GM18526 (cell line): ENCODE measurements around the gene SLC43A2.

ENCODE experiments used
- POLR2A ChIP-seq: IDR thresholded peaks from 3 replicates; pipeline ENCODE4 v1.6.1; 2011; ENCODE audit not compliant: insufficient read length; ENCODE audit errors: extremely low read depth

SLC43A2 gene

GRCh38 chr17:1563786-1564613, 64.6 kb downstream of the SLC43A2 start:
- TF ChIP-seq POLR2A, result no peak

GRCh38 chr17:1562176-1562643, 66.4 kb downstream of the SLC43A2 start:
- no peak for TF ChIP-seq POLR2A

DNA sequence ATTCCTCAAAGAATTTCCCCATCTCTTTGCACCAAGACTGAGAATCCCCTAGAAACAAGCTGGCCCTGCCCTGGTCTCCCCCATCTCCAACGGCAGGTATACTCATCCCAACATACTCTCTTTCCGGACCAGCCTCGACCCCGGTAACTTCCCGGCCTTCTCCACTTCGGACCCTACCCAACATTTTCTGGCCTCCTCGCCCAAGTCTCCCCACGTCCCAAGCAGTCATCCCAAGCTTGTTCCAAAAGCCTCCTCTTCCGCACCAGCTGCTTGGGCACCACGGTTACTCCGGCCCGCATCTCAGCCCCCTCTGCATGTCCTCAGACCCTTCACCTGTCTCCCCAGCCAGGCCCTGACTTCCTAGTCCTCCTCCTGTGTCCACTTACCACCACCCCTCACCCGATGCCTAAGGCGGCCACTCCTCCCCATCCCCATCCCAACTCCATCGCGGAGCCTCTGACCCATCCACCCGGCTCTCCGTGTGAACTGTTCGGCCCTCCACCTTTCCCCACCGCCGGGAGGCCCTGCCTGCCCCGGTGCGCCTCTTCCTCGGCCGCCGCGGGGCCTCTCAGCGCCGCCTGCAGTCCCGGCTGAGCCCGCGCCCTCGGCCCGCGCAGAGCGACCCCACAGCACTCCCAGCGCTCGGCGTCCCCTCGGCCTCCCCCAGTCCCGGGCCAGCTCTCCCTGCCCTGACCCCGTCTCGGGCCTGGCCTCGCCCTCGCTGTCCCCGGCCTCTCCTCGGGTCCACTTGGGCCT, 67.0 kb downstream of the SLC43A2 start:
- no peak for TF ChIP-seq POLR2A

DNA sequence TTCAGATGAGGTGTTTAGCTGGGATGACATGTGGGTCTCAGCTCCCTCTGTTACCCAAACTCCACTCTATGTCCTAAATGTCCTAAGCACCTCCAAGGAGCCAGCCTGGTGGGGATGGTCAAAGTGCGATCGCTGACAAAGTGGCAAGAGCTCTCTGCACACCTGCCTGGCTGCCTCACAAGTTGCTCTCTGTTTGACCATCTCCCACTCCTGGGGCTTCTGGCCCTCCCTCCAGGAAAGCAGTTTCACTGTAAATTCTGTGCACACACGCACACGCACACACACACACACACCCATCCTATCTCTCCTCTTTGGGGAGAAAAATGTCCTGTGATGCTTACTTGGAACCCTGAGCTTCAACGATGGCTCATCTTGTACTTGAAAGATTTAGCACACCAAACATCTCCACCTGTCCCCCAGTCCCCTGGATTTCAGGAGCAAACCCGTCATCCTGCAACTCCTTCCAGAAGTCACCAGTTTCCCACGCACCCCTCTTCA, 67.7 kb downstream of the SLC43A2 start:
- TF ChIP-seq POLR2A, result no peak

DNA sequence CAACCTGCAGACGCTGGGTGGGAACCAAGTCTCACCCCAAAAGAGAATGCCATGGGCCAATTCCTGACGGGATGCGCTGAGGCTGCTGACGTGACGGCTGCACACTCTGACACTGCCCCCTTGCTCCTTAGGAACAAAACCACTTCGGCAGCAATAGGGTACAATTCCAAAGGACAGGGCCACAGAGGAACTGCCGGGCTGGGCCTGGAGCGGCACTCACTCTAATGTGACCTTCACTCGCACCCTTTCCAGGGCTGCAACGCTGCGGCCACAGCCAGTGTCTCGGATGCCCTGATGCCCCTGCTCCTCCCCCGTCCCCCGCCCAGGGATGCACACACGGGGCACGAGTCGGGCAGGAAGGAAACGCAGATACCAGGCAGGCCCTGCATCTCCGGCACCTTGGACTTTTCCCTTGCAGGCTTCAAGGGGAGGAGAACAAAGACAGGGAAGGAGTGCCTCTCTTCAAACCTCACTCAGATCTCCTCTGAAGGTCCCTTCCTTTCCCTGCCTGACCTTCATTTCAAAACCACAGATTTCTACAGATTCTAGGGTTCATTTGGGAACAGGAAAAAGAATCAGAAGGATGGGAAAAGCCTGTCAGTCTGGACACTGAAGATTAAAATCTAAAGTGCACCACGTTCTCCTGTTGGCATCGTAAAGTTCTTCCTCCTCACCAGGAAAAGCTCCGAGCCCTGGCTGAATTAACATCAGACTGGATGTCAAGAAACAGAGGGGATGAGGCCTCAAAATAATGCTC, 68.4 kb downstream of the SLC43A2 start:
- TF ChIP-seq POLR2A, result no peak

- TF ChIP-seq POLR2A, result no peak
These were observed 69.3 kb downstream of the SLC43A2 start for GRCh38 chr17:1559047-1560043.

GRCh38 chr17:1558401-1558800, 70.2 kb downstream of the SLC43A2 start:
- TF ChIP-seq POLR2A, result no peak

DNA sequence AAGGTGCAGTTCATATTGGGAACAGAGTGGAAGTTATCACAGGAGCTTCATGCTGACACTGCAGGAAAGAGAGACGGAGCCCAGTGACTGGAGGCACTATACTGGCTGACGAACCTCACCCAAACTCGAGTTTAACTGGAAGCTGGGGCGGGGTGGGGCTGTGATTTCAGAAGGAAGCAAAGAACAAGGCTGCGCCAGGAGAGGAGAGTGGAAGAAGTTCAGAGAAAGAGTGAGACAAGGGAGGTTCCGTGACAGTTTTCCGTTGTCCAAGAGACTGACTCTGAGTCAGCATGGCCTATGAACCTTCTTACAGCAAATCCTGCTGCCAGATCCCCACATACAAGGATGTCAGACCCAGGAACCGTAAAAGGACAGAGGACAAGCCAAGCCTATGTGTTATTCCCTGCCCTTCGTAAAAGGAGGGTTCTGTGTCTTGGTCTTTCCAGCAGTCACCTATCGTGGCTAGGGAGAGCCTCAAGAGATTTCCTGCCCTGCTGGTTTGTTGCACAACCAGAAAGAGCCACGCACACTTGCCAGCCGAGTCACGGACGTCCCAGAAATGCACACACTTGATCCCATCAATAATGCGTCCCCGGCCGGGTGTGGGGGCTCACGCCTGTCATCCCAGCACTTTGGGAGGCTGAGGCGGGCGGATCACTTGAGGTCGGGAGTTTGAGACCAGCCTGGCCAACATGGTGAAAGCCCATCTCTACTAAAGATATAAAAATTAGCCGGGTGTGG, 71.1 kb downstream of the SLC43A2 start:
- TF ChIP-seq POLR2A, result no peak

- no peak for TF ChIP-seq POLR2A
These were observed 72.8 kb downstream of the SLC43A2 start for GRCh38 chr17:1555651-1556471.

- TF ChIP-seq POLR2A, result no peak
These were observed 73.7 kb downstream of the SLC43A2 start for GRCh38 chr17:1554751-1555540.

GRCh38 chr17:1553354-1554266, 75.0 kb downstream of the SLC43A2 start:
- no peak for TF ChIP-seq POLR2A
